Occipital lobe (tissue), 2 donors: ENCODE results near the gene CAPN14. TPM values are rescaled to one million over a fixed set of nuclear protein-coding genes. Genes with fewer than 3 reads are reported as not detected.

Source experiments
- DNase-seq: peaks from one replicate; lab custom pipeline; 2025; lab: John Stamatoyannopoulos, UW
- total RNA-seq: library from RNA; depleted of rRNA; stranded (reverse); fragments of >200 nt; gene quantifications from one replicate; pipeline ENCODE4 v1.2.3, GENCODE V29; 2014

The CAPN14 gene
- total RNA-seq, 1 donor from 2014 or later = 1.4 TPM

DNA sequence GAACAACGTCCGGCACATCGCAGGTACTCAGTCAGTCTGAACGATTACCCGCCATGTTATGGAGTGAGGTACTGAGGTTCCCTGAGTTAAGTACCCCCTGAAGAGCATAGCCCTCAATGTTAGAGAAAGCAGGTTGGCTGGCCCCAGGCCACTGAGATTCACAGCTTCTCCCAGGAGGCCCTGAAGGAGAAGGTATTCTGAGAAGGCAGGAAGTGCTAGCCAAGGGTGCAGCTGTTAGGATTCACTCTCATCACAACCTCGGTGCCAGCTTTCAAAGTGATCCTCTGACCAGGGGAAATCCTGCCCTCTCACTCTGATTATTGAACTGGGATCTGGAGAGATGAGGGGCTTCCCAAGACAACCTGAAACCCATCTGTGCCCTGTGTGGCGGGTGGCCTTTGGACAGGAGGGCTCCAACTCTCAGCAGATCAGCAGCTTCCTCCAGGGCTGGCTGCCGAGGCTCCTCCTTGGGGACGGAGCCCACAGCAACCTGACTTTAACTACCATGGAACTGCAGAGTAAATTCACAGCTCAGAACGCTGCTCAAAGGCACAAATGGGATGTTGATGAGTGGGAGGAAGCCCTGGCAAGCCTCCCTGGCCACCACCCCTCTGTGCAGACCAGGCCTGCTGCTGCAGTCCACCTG lies 24.4 kb upstream of the CAPN14 start:
- DNase-seq = no peak

DNA sequence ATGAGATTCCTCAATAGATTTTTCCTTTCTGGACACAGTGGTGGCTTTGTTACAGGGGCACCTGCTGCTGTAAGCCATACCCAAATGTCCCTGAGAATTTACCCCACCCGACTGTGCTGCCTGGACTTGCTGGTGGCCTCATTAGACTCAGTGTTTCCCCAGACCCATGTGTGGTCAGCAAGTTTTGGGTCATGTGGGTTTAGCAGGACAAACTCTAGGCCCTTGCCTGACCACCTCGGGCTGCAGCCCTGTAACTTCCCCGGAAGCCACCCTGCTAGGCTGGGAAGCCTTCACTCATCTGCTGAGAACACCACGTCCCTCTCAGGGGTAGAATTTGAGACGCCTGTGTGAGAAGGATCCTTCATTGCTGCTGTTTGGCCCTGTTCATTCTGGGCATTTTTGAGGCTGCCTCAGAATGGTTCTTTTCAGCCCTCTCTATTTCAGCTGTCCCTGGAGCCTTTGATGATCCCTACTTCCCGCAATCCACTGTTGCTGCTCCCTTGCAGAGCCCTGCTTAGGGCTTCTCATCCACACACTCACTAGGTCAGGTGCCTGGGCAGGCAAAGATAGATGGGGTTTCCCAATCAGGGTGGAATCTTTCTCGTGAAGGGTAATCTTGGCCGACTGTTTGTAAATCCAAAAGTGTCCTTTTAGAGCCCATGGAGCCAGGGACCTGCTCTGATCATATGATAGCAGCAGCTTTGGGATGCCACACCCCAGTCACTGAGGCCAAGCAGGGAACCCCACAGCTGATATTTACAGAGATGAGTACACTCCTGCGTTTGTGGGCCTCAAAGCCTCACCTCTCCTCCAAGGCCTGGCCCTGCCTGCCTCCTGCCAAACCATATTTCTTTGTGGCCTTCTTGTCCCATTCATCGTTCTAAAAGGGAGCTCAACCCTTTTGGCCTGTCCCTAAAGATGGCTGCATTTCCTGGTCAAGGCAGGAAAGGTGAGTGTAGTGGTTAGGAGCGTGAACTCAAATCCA lies 23.4 kb upstream of the CAPN14 start:
- no peak for DNase-seq

DNA sequence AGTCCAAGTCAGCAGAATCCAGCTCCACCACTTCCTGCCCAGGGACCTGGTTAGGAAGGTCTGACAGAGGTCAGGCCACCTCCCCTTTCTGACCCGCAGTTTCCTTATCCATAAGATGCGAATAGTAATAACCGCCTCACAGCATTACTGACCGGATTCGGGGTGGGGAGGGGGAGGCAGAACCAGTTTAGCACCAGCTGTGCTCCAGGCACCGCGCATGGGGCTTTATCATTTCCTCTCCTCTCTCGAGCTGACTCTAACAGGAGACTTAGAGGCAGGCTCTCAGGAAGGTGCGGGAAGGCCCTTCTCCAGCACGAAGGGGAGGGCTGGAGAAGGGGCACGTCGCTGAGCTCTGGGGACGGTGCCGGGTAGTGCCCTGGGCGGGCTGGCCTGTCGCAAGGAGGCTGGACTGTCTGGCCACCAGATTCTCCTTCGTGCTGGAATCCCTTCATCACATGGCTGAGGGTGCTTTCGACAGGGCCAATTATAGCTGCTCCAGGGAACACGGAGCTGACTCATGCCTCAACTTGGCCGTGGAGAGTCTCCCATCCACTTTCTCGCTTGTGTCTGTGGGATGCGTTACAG lies 22.4 kb upstream of the CAPN14 start:
- peak; percentile 64 for DNase-seq

DNA sequence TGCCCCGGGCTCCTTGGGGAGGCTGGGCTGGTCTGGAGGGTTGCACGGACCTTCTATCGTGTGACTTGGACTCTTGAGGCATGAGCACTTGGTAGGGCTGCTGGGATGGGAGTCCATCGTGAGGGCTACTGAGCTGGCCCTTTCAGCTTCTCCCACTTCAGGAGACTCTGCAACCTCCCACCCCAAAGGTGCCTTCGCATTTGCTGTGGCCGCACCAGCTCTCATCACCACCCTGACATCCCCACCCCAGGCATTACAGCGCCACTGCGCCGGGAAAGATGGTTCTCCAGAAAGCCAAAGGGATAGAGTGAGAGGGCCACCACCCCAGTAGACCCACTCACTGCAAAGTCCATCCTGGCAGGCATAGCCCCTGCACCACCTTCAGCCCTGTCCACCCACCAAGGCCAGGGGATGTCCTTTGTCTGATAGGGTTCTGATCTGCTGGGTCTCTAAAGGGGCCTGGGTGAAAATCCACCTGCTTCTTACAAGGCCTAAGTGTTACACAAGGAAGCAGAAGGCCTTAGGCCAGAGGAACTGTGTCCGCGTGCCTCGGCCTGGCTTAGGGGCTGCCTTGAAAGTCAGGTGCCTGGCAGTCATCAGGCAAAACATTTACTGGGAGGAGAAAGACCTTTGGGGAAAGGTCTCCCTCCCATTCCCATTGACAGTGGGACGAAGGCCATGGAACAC lies 21.7 kb upstream of the CAPN14 start:
- DNase-seq = no peak

DNA sequence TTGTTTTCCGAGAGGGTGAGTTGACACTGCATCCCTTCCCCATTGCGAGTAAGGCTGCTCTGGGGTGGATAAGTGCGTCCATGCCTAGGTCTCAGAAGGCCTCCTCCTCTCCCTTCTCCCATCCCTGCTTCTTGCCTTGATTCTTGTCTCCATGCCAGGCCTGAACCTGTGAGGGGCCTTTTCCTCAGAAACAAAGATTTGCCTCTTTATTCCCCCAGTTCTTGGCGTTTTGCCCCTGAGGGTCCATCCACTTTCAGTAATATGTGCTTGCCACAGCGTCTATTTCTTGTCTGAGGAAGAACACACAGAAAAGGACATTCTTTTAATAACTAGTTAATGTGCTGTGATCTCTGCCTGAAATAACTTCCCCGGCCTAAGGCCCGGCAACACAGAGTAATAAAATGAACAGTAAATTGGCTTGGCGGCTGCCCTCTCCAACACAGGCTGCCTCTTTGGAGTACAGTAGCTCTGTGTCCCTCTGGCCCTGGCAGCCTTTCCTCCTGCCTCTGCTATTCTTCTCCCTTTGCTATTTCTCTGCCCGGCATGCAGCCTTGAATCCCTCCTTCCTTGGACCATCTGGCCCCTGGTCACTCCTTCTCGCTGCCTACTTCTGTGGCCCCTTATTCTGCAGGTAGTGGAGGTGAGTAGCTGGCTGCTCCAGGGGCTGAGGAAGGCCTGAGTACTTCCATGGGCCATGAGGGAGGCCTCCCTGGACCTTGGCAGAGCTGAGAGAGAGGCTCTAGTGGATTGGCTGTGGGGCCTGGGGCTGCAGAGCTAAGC lies 21.0 kb upstream of the CAPN14 start:
- no peak for DNase-seq

DNA sequence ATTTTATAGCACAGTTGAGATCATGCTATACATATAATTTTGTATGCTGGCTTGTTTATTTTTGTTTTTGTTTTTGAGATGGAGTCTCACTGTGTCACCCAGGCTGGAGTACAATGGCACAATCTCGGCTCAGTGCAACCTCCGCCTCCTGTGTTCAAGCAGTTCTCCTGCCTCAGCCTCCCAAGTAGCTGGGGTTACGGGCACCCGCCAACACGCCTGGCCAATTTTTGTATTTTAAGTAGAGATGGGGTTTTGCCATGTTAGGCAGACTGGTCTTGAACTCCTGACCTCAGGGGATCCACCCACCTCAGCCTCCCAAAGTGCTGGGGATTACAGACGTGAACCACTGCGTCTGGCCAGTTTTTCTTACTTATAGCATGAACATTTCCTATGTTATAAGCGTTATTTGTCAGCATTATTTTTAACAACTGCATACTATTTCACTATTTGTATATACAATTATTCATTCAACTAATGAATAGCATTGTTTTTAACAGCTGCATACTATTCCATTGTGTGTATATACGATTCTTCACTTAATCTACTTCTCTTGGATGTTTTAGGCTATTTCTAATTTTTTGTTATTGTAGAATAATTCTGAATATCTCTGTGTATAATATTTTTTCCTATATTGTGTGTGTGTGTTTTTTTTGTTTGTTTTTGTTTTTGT lies 20.2 kb upstream of the CAPN14 start:
- no peak for DNase-seq

DNA sequence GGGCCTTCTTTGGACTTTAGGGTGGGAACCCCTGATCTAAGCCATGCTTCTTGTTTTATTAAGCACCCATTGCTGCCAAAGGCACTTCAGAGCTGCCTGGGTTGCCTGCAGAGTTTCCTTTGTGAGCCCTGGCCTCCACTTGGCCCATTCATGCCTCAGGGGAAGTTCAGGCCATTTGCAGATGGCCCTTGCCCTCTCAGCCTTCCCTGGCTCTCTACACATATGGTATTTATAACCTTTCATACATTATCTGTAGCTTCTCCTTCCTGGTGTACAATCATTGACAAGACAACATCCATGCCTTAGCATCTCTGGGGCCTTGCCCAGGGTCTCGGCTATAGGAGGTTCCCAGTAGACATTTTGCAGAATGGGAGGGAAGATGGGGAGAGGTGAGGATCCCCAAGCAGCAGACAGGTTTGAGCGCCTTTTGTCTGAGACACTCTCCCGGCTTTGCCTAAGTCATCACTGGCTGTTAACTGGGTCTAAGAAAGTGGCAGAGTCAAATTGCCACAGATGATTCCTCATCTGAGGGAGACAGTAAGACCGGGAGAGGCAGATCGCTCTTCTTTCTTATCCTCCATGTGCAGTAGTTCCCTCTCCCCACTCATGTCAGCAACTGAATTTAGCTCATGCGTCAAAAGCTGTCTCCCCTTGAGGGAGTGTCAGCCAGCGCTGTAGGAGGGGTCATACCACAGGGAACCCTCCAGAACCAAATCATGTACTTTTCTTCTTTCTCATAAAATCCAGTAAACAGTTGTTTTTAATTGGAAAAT lies 19.3 kb upstream of the CAPN14 start:
- no peak for DNase-seq

DNA sequence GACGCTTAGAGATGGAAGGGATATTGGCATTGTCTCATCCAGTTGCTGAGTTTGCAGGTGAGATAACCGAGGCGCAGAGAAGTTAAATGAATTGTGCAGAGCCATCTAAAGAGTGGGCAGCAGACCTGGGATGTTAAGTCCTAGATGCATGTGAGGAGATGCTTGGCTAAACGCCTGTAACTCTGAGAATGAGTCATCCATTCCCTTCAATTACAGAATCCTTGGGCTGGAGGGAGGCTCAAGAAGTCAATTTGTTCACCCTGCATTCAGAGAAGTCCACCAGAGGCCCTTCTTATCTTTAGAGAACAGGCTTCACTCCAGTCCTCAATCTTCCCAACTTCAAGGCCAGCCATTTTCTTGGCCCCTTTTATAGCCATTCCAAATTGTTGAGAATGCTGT lies 18.2 kb upstream of the CAPN14 start:
- DNase-seq = no peak

DNA sequence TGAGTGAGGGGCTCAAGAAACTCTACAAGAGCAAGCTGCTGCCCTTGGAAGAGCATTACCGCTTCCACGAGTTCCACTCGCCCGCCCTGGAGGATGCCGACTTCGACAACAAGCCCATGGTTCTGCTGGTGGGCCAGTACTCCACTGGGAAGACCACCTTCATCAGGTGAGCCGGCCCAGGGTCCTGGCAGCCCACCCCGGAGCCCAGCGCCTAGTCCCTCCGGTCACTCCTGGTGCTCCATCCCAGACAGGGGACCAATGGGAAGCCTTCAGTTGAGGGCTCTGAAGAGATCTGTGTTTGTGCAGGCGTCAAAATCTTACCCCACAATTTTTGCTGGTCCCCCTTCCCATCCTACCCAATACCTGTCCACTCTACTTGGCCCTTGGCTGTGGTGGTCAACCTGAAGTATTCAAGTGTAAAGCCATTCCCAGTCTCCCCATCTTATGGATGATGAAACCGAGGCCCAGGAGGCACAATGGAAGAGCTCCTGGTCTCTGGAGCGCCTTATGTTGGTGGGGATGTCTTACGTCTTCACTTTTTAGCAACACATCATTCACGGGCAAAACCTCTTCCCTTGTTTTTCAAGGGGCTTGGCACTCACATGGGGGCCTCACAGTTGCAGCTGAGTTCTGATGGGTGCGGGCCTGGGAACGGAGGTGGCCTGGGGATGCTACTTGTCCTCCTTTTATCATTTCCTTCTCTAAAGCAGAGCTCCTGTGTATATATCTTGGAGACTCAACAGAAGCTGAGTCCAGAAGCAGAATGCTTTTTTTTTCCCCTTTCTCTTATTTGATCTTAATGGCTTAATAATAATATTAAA lies 17.6 kb upstream of the CAPN14 start:
- no peak for DNase-seq

DNA sequence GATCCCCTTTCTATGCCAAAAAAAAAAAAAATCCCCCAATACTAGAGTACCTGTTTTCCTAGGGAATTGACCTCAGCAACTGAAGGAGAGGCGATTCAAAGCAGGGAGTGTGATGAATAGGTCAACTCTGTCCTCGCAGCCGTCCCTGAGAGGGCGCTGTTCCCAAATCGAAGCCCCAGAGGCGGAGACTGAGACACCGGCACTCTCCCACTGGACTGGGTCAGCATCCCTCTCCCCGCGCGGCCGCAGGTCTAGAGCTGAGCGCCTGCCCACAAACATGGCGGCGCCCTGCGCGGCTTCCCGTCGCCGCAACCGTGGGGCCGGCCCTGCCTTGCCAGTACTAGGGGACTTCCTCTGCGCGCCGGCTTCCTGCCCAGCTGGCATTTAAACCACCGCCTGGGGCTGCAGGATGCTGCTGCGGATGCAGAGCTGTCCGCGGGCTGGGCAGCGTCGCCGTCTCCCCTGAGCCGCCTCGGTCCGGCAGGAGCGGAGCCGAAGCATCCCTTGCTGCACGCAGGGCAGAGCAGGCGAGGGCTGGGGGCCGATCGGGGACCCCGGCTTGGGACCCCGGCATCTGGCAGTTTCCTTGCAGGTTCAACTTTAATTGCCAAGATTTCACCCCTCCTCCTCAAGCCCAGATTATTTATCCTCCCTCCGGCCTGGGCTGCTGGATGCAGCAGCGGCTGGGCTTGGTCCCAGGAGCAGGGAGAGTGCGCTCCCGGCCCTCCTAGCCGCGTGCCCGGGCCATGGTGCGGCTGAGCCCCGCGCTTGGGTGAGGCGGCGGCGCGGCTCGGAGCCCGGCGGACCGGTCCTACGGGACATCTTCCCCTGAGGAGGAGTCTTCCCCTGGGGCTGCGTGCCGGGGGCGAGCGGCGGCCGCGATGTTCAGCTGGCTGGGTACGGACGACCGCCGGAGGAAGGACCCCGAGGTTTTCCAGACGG lies 16.7 kb upstream of the CAPN14 start, which contains the start of gene EHD3:
TSS of gene EHD3 (plus strand) at position 412 of the 942 bp plus-strand sequence. CDS start at position 882, 470 bp downstream.
- DNase-seq = peak; percentile 93

DNA sequence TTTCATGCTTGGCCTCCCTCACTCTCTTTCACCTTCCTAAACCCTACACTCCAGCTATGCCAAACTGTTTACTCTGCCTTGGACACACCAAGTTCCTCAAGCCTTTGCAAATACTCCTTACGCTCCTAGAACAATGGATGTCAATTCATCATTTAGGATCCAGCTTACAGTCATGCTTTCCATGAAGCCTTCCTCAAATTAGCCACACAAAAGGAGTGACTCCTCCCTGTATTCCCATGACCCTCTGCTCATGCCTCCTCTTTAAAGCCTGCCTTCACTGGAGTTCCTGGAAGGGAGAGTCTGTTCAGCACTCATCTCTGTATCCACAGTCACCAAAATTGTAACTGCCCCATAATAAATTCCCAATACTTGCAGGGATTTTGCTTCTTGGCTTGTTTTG lies 15.9 kb upstream of the CAPN14 start:
- no peak for DNase-seq

DNA sequence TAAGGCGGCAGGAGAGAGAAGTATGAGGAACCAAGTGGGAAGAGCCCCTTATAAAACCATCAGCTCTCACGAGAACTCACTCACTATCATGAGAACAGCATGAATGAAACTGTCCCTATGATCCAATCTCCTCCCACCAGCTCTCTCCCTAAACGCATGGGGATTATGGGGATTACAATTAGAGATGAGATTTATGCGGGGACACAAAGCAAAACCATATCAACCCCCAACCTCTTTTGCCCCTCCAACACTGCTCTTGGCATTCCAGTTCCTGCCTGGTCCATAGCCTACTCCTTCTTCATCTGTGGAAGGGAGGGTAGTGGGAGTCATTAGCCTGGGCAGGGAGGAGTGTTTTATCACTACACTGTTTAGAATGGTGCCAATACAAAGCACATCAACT lies 15.3 kb upstream of the CAPN14 start:
- no peak for DNase-seq

DNA sequence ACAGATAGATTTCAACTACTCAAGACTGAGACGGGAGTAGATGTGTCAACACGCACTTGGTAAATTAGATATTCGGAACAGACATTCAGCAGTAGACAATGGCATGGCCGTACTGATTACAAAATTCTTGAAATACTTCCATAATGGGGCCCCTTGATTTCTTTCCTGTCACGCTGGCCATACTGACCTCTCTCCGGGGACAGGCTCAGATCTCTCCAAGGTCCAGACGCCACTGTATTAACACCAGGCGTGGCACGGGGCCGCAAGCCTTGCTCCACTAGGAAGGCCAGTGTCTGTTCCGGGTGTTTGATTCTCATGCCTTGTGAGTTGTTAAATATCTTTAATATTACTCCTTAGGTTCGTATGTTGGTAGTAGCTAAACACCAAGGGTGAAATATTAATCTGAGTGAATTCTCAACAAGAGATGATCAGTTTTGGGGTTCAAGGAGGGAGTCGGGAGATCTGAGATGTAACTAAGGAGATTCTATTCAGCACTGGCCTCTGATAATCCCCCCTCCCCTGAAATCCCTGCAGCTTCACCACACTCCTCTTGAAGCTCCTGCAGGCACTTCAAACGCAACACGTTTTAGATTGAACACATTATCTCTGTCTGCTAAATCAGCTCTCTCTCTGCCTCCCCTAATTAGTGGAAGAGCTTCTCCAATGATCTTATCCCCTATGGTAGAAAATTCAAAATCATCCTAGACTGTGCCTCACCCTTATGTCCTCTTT lies 14.4 kb upstream of the CAPN14 start:
- DNase-seq = no peak

DNA sequence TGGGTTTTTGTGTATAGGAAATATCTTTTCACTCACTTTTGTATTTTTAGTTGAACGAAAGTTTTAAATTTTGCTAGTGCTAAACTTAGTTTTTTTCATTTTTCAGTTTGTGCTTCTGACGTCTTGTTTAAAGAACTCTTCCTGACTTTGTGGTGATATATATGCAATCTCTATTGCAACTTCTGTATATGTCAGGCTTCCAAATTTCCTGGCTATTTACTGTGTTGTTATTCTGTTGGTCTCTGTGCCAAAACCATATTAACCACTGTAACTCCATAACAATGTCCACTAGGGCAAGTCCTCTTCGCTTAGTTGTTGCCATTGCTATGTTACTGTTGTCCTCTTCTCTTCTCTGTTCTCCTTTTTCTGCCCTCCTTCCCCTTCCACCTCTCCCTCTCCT lies 13.4 kb upstream of the CAPN14 start:
- DNase-seq = no peak

DNA sequence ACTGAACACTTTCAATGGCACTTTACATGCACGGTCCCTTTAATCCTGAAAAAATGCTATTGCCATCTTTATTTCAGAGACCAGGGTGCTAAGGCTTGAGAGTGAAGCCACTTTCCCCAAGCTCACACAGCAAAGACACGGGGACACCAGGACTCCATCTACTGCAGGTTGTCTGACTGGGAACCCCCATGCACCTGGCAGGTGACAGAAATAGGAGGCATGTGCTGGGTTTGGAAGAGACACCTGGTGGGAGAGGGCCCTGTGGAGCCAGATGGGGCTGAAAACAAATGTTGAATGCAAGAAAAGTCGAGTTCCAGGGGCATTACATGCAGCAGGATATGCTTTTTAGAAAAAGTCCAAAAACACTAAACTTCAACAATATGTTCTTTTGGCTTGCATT lies 11.4 kb upstream of the CAPN14 start:
- DNase-seq = no peak

DNA sequence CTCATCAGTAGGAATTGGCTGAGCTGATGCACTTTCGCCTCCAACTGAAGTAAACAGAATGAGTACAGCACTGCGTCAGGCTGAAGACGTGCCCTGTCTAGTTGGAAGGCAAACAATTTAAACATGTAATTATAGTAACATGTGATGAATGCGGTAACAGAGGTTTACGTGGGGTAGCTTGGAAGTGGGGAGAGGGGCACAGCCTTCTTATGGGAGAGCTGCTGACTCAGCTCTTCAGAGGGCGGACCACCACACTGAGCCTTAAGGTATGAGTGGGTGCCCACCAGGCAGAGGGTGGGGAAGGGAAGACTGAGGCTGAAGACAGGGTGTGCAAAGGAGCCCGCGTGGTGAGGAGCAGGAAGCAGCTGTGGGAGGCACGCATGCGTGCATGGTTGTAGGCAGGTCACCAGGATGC lies 10.4 kb upstream of the CAPN14 start:
- DNase-seq = no peak

DNA sequence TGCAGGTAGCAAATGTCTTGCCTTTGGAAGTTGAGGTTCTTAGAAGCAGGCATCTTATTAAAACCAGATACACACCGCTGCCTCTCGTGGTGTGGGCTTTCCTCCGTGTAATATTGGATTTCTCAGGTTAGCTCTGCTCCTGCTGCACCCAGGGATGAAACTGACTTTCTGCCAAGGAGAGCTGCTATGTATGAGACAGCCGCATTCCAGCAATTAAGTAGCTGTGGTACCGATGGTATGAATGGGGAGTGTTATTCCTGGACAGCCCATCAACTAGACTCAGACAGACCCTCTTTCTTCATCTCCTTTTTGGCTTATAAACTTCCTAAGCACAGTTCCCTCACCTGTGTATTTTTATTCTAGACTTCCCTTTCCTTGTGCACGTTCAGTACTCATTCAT lies 9.8 kb upstream of the CAPN14 start:
- DNase-seq = no peak
